ENCODE results near the gene POP4.

DNA sequence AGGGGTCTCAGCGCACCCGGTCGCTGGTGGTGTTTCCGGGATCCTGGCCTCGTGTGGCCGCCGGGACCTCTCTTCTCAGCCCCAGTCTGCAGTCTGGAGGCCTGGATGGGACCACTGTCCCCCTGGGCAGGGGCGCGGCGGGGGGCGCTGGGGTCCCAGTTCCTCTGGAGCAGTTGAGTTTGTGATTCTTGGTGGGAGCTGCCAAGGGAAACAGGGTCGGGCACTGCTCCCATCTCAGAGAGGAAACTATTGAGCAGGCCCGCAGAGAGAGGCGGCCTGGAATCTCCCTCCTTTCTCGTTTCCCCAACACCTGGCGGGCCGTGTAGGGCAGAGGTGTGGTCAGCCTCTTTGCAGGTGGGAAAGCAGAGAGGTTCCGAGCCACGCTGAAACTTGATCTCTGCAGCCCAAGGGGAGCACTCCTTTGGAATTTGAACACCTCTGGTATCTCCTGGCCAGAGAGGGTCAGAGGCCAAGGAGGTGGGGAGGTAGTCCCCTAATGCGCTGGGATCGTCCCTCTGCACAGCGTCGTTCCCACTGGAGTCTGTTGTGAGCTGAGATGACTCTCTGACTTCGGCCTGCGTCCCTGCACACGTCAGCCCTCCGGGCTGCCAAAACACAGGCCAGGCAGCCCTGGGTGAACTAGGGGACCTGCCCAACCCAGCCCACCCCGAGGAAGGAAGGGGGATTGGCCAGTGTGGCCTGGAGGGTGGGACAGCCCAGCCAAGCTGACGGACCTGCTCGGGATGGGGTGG is 59.9 kb downstream of the POP4 start:
- TF ChIP-seq, protein P1, sequence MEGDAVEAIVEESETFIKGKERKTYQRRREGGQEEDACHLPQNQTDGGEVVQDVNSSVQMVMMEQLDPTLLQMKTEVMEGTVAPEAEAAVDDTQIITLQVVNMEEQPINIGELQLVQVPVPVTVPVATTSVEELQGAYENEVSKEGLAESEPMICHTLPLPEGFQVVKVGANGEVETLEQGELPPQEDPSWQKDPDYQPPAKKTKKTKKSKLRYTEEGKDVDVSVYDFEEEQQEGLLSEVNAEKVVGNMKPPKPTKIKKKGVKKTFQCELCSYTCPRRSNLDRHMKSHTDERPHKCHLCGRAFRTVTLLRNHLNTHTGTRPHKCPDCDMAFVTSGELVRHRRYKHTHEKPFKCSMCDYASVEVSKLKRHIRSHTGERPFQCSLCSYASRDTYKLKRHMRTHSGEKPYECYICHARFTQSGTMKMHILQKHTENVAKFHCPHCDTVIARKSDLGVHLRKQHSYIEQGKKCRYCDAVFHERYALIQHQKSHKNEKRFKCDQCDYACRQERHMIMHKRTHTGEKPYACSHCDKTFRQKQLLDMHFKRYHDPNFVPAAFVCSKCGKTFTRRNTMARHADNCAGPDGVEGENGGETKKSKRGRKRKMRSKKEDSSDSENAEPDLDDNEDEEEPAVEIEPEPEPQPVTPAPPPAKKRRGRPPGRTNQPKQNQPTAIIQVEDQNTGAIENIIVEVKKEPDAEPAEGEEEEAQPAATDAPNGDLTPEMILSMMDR (IDR thresholded peaks at IDR 0.05; ENCODE audit: low read length): no peak
- no peak for TF ChIP-seq EZH2 (IDR thresholded peaks at IDR 0.05; ENCODE audit: borderline replicate concordance, low read length)
